ENCODE measurements around the gene TMPRSS5. TPM values are rescaled to one million over a fixed set of nuclear protein-coding genes. Genes with fewer than 3 reads are reported as not detected.

Gene TMPRSS5
- total and polyA plus RNA-seq, 2 of the 8 experiments (the other 6 are each of a cell fraction or from before 2014, with no cell fraction given) = 0.54 to 0.78 TPM

DNA sequence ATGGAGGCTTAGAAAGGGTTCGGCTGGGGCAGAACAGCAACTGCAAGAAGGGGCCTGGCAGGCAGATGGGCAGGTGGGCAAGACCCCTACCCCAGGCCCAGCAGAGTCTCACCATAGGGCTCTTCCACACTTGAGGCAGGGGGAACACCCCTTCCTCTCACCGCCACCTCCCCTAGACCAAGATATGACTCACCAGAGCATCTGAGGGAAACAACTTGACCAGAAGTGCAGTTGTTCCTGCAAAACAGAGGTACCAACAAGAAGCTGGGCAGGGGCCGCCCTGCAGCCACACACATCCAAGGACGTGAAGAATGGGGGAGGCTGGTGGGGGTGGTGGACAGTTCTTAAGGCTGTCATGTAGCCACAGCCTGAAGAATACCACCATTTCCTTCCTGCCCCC lies 10.9 kb downstream of the TMPRSS5 start (continued):
- TF ChIP-seq KDM1A (IDR thresholded peaks at IDR 0.05; ENCODE audit: borderline replicate concordance, low read length) (no peak), SP2 (IDR thresholded peaks at IDR 0.05; ENCODE audit: low read length) (no peak)
